EL (cell line): ENCODE measurements around the gene CELSR3.

Experiments used
- DNase-seq: peaks from one replicate; pipeline ENCODE4 v3.0.0-alpha.2; 2016

Gene CELSR3

GRCh38 chr3:48656841-48657281 lies 5.8 kb downstream of the CELSR3 start:
- DNase-seq: no peak

- peak; percentile 82 for DNase-seq
These were observed 6.4 kb downstream of the CELSR3 start for GRCh38 chr3:48656061-48656840.

- no peak for DNase-seq
These were observed 7.1 kb downstream of the CELSR3 start for GRCh38 chr3:48655606-48656005.

GRCh38 chr3:48655063-48655462 lies 7.6 kb downstream of the CELSR3 start:
- DNase-seq: no peak

GRCh38 chr3:48652923-48653715 lies 9.6 kb downstream of the CELSR3 start:
- DNase-seq: no peak

GRCh38 chr3:48651771-48652170 lies 10.9 kb downstream of the CELSR3 start:
- no peak for DNase-seq

GRCh38 chr3:48650723-48651122 lies 12.0 kb downstream of the CELSR3 start:
- no peak for DNase-seq

- no peak for DNase-seq
These were observed 14.4 kb downstream of the CELSR3 start for GRCh38 chr3:48648188-48648850.

GRCh38 chr3:48647714-48648113 lies 15.0 kb downstream of the CELSR3 start:
- no peak for DNase-seq

GRCh38 chr3:48644898-48645760 lies 17.6 kb downstream of the CELSR3 start:
- DNase-seq: no peak

- no peak for DNase-seq
These were observed 20.1 kb downstream of the CELSR3 start for GRCh38 chr3:48642605-48643004.

- no peak for DNase-seq
These were observed 21.3 kb downstream of the CELSR3 start for GRCh38 chr3:48641396-48641795.

GRCh38 chr3:48639944-48640606 lies 22.6 kb downstream of the CELSR3 start:
- no peak for DNase-seq

- no peak for DNase-seq
These were observed 25.4 kb downstream of the CELSR3 start for GRCh38 chr3:48637305-48637704.

GRCh38 chr3:48636149-48636655 lies 26.5 kb downstream of the CELSR3 start:
- no peak for DNase-seq

- peak; percentile 97 for DNase-seq
These were observed 27.3 kb downstream of the CELSR3 start, which contains the start of gene SLC26A6 for GRCh38 chr3:48635222-48636021. TSS of gene SLC26A6 (minus strand) at chr3:48635461. CDS start at chr3:48635393, 68 bp downstream.

- DNase-seq: peak; percentile 78
These were observed 27.9 kb downstream of the CELSR3 start for GRCh38 chr3:48634661-48635221.

- no peak for DNase-seq
These were observed 28.9 kb downstream of the CELSR3 start for GRCh38 chr3:48633743-48634142.

- no peak for DNase-seq
These were observed 29.4 kb downstream of the CELSR3 start for GRCh38 chr3:48633256-48633655.
